Adrenal gland (tissue), 5 donors: ENCODE data around the gene KMT2E.

Experiments used
- CTCF ChIP-seq, 6 experiments: fragments of 450-650 bp in 4 of 6; fragments of 200-600 bp in 2 of 6; sonication (generic) in 1 of 6; IDR thresholded peaks; 1 replicate in 5 of 6; 2 replicates in 1 of 6; pipeline versions ENCODE4 v1.5.1 to v1.8.0; 2016 to 2021; ENCODE audit warnings: antibody characterized with exemption in 6 of 6, mild to moderate bottlenecking in 2 of 6, moderate library complexity in 1 of 6
- POLR2A ChIP-seq, 2 donors: fragments of 450-650 bp; IDR thresholded peaks; one replicate each; pipeline ENCODE4 v1.6.1; 2017; ENCODE audit warnings: antibody characterized with exemption in 2 of 2, mild to moderate bottlenecking in 2 of 2, moderate library complexity in 1 of 2
- donor health status: DM: no; HTN: no; CAD: no.

- TF ChIP-seq CTCF (IDR thresholded peaks at IDR 0.05) (no peak), POLR2A (IDR thresholded peaks at IDR 0.05) (no peak)
Measured at GRCh38 chr7:105126436-105126975, 112.5 kb downstream of the KMT2E start.
